HG03280 (cell line): ENCODE measurements around the gene MAMLD1.

Experiments used
- ATAC-seq: cut with Tn5 transposase; IDR thresholded peaks from one replicate; pipeline ENCODE4 v1.9.1; 2021; ENCODE audit warnings: mild to moderate bottlenecking, moderate library complexity; ENCODE audit not compliant: unreplicated experiment

MAMLD1 gene

DNA sequence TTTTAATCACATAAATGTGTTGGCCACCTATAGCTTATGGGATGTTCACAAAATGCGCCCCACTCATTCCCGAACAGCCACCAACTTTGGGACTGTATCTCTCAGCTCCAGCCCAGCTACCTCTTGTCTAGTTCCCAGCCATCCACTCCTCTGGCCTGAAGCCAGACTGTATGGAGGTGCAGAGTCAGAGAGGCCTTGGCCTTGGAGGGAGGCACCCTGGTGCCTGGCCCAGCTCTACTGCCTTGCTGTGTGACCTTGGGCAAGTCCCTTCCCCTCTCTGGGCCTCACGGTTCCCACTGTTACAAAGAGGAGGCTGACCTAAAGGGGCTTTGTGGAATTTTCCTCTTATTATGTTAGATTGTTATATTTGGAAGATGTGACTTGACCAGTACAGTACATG lies 13.9 kb downstream of the MAMLD1 start:
- ATAC-seq, result no peak

DNA sequence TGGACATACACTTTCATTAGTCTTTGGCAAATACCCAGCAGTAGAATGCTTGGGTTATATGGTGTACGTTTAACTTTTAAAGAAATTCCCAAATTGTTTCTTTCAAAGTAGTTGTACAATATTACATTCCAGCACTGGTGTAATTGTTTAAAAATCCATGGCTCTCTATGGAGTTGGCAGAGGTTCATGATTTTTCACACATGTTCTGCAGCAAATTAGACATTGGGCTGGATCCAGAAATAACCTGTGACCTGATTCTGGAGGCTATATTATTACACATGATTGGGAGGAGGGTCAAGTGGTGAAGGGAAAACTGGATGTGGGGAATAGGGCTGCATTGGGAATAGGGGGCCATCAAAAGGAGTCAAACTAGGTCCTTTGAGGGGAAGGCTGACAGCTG lies 41.9 kb downstream of the MAMLD1 start:
- ATAC-seq, result no peak

DNA sequence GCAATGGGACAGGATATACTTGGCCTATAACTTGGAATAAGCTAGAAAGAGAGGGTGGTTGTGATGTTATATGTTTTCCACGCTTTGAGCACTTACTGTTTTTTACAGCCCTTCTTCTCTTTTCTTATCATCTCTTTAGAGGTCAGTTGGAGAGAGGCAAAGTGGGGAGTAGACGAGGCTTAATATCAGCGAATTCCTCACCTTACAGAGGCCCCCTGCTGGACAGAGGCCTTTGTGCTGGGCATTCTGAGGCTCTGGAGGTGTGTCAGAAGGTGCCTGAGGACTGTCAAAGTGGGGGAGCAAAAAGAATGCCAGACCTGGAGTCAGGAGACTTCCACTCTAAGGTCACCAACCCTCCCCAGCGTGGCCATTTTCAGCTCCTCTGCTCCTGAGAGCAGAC lies 42.5 kb downstream of the MAMLD1 start:
- no peak for ATAC-seq

DNA sequence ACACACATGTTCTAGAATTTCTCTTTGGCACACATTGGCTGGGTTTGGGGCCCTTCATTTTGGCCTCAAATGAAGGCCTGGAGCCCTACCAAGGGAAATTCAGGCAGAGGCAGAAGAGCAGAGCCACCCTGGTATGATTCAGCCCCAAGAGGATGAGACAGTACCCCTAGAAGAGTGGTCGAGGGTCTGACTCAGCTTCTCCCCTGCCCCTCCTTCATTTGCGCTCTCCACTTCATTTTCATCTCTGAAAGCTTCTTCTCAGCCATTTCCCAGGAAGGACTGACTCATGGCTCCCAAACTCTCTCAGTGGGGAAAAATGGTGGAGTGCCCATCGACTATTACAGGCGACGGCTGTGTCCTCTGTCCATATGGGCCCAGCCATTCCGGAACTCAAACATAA lies 43.5 kb downstream of the MAMLD1 start:
- no peak for ATAC-seq

DNA sequence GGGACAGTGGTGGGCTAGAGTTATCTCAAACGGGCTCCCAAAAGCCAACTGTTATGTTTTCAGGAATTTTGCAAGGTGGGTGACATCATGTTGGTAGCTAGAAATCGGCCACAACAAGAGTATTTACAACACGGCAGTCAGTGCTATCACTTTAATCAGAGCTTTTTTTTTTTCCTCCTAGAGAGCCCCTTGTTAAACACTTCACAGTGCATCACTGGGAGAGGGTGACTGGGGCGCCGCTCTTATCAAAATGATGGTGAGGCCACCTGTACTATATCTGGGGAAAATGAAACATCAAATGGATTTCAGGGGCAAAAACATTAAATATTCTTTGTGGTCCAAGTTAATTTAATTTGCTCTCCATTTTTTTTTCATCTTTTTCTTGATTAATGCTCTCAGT lies 44.9 kb downstream of the MAMLD1 start:
- ATAC-seq, result no peak

DNA sequence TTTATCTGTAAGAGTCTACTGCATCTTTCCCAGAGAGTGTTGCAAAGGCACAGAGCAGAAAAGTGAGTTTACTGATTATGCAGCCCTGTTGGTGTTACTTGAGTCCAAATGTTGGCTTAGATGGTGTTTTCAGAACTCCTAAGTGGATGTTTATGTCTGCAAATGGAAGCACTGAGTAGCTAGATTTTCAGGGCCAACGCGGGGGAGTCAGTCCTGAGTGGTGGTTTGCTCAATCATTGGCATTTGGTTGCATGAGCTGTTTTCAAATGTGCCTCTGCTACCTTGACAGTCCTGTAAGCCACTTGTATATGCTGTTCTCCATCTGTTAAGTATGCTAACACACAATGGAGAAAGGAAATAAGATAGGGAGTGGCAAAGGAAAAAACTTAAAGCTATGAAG lies 45.4 kb downstream of the MAMLD1 start:
- no peak for ATAC-seq

DNA sequence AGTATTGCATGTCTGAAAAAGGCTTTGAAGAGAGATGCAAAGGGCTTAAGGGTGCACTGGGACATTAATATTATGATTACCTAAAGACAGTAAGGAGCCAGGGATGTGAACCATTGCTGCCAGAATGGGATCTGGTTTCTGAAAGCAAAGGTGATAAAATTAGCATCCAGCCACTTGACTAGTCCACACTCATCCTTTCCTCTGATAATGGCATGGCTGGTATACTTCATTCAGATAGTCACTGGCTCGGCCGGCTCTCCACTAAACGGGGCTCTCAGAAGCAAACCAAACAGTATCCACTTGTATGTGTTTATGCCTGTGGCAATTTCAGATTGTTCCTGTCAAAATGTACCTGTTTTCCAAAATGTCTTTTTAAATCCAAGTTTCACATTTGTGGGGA lies 46.4 kb downstream of the MAMLD1 start:
- no peak for ATAC-seq

DNA sequence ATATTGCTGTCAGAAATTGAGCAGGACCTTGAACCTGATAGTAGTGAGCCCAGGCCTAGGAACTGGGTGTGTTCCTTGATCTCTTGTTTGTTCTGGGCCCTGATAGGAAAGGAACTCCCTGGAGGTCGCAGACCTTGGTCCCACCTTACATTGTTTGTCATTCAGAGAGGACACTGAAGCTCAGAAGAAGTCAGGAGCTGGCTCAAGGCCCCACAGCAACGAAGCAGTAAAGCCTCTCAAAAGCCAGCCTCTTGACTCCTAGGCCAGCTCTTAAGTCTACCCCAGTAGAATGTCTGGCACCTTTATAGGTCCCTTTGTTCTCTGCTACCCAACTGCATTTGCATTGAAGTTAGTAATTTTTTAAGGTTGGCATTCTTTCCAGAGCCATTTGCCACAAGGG lies 46.8 kb downstream of the MAMLD1 start:
- no peak for ATAC-seq

DNA sequence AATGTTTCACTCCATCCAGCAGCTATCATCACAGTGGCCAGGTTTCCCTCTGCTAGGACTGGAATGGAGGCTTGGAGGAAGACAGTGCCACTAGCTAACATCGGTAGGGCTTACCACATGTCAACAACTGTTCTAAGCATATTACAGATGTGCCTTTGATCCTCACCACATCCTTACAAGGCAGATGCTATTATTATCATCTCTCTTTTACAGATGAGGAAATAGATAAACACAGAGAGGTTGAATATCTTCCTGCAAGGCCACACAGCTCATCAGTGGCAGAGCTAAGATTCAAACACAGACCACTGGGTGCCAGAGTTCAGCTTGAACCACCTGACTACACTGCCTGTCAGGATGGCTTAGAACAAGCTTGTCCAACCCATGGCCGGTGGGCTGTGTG lies 47.4 kb downstream of the MAMLD1 start:
- no peak for ATAC-seq

DNA sequence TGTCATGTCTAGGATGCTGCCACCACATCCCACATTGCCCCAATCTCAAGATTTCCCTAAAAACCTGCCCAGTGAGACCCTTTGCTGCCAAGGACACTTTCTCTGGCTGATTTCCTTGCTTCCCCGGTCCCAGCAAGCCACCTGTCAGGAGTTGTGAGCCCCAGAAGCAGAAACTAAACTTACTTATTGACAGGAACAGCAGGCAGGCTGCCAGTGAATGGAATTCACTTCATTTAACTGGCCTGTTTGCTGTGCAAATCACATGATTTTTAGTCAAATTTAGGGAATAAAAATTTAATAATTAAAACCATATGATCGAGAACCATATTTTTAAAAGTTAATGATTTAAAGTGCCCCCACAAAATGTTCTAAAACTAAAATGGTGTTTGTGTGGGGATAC lies 48.5 kb downstream of the MAMLD1 start:
- ATAC-seq, result no peak

DNA sequence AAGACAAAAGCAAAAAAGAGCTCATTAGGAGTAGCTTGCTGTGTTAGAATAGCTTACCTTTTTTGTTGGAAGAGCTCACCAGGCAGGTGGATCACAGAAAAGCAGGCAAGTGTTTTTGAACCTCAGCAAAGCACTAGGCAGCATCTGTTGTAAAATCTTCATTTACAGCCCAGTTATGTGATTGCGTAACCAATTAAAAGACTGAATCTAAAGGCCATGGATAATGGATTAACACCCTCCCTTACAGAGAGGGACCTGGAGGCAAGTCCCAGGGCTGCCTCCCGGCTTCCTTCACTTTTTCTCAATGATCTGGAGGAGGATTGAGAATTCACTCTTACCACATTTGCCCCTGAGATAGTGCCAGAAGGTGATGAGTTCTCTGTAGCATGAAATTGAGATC lies 51.1 kb downstream of the MAMLD1 start:
- no peak for ATAC-seq

DNA sequence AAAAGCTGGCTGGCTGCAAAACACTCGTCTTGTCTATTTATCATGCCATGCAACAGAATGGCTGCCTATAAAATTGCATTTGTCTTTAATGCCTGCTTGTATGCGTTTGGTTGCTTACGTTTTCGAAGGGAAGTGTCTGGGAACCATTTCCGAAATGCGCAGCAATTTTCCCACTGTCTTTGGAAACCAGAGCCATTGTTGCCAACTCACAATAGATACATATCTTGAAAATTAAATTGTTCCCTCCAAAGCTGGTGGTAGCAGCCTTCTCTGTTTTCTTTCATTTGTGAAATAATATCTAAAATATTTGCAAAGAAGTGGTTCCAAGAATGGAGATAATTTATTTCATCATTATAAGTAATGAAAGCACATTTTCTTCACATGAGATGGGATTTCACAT lies 53.4 kb downstream of the MAMLD1 start:
- ATAC-seq, result no peak

DNA sequence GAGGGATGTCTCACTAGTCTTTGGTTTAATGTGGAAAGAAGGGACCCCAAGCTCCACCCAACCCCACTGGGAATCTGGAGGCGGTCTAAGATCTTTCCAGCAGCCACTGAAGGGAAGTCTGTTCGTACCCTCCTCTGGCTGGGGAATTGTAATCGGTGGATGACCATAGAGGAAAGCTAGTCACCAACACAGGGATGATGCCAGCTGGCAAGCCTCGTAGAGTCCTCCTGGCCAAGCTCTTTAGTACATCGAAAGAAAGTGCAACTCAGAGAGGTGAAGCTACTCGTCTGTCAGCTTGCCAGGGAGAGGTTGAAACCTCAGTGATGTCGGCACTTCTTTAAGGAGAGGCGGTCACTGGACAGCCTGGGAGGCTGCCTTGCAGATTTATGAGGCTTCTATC lies 58.7 kb downstream of the MAMLD1 start:
- ATAC-seq, result no peak

DNA sequence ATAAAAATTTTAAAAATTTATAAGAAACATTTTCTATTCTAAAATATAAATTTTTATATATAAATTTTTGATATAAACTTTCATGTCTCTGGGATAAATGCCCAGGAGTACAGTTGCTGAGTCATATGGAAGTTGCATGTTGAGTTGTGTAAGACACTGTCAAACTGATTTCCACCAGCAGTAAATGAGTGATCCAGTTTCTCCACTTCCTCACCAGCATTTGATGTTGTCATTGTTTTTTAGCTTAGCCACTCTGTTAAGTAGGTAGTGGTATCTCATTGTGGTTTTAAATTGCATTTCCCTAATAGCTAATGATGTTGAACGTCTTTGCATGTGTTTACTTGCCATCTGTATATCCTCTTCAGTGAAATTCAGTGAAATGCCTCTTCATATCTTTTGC lies 66.5 kb downstream of the MAMLD1 start:
- no peak for ATAC-seq

DNA sequence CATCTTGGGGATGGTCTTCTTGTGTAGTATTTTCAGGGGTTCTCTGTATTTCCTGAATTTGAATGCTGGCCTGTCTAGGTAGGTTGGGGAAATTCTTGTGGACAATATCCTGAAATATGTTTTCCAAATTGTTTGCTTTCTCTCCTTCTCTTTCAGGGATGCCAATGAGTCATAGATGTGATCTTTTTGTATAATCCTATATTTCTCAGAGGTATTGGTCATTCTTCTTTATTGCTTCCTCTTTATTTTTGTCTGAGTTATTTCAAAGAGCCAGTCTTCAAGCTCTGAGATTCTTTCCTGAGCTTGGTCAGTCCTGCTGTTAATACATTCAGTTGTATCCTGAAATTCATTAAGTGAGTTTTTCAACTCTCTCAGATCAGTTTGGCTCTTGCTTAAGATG lies 73.1 kb downstream of the MAMLD1 start:
- ATAC-seq, result no peak

DNA sequence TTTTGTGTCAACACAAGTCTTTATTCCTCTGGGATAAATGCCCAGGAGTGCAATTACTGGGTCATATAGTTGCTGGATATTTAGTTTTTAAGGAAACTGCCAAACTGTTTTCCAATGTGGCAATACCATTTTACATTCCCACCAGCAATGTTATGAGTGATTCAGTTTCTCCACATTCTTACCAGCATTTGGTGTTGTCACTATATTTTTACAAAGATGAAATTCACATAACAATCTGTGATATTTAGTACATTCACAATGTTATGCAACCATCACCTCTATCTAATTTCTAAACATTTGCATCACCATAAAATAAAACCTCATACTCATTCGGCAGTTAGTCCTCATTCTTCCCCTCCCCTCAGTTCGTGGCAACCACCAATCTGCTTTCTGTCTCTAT lies 75.0 kb downstream of the MAMLD1 start:
- no peak for ATAC-seq

DNA sequence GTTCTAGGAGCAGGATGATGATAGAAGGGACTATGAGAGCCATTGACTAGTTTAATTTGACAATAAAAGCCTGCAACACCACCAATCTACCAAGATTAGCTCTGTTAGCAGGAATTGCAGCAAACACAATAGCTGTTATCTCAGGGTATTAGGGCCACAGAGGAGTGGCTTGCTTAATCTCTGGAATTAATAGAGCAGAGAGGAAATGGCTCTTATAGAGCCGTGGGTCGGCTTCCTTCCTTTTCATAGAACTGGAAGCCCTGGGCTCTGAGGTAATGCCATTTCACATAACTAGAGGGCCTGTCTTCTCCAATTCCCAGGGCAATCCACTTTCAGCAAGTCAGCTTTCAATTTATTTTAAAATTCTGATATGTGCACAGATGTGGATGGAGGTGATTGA lies 83.0 kb downstream of the MAMLD1 start:
- no peak for ATAC-seq

DNA sequence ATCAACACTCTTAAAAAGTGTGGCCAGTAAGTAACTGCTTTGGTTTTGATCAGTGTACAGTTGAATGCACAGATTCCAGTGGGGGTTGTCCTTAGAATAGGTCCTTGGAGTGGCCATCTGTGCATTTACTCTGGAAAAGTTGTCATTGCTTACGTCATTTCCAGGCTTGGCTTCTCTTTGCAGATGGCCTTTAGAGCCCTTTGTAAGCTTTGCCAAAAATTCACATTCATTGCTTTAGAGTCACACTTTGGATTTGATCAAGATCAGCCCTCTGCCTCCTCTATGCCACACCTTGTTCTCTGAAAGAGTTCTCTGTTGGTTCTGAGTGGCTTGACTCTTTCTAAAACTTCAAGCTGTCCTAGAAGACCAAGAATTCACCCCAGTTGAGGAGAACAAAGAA lies 83.9 kb downstream of the MAMLD1 start:
- ATAC-seq, result no peak

DNA sequence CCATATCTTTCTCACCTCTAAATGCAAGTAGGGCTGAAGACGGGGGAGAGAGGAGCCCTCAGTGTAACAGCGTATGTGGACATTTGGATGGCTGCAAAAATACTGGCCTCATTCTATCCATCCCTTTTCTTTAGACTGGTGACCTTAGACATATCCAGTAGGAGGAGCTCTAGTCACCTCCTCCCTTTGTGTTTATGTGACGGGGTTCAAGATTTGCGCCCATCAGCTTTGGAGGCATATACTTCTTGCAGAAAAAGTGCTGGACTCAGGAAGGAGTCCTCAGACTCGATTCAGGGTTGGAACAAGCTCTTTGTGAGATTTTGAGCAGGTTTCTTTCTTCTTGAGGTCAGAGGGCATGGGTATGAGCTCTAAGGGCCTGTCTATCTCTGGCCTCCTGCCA lies 86.2 kb downstream of the MAMLD1 start:
- no peak for ATAC-seq

DNA sequence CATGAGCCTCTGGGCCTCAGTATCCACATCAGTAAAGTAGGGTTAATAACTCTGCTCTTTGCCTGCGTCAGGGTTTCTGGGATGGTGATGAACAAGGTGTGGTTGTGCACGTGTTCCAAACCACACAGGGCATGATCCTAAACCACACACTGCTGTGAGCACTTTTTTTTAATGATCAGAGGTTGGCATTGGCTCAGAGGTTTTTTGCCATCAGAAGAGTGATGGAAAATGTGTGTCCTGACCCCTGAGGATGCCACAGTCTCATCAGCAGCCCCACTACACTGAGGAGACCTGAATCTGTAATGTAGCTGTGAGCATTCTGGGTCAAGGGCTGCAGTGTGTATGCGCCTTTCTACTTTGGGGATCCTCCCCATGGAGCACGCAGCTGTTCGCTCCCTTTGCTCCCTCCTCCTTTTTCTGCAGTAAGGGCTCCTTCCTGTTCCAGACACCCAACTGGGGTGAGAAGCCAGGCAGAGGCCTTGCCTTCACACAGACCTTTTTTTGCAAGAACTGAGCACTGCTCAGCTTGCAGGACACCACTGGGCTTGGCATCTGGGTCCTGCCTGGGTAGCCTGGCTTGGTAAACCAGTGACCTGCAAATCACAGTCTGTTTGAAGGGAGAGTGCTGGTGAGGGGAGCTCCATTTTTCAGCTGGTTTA lies 87.5 kb downstream of the MAMLD1 start:
- ATAC-seq, result no peak

DNA sequence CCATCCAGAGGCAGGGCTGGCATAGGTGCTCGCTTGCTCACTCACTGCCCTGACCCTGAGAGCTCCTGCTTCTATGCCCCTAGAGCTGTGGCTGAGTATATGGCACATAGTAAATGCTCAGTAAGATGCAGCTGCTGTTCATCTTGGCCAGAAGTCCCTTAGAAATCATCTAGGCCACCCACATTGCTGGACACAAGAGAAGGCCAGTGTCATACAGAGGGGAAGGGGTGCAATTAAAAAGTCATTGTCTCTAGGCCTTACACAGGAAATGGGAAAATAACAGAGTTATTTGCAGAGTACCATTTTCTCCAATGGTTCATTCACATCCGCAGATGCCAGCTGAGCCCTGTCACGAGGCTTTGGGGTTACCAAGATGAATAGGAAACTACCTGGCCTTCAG lies 88.8 kb downstream of the MAMLD1 start:
- ATAC-seq, result no peak

DNA sequence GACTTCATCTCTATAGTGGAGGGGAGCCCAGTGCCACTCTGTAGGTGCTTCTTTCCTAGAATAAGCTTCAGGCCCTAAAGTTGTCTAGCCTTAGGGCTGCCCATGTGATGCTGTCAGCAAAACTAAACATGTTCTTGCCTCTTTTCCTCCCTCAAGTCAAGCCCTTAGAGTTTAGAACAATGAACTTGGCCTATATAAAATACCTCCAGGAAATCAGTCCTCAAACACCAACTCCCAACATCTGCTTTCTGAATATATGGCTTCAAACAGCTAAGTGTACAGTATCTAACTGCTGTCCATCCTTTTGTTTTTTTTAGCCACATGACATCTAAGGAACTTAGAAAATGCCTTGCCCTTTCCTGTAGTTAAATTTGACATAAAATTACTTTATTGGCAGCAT lies 91.0 kb downstream of the MAMLD1 start:
- no peak for ATAC-seq

DNA sequence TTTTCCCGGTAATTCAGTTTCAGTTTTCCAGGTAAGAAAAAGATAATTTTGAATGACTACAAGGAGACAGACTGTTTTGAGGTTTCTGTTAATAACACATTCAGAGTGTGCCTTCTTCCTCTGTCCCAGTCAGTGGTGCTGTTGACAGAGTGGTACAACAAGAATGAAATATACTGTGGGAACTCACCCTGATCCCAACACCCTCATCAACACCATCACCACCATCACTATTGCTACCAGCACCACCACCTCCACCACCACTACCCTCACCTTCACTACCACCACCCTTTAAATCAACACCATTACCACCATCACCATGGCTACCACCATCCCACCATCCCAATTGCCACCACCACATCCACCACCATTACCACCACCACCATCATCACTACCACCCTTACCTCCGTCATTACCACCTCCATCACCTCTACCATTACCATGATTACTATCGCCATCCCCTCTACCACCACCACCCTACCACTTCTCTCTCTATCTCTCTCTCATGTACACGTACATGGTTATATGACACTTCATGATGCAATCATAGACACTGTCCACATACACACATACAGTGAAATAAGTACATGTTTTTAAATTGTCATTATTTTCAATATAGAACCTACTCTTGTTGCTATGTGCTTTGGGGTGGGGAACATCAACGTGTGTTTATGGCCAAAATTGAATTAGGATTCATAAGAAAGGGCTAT lies 91.5 kb downstream of the MAMLD1 start:
- ATAC-seq, result no peak
